Fibroblast of the aortic adventitia (primary cell): Measurements from ENCODE around the gene TEX26. TPM values are rescaled to one million over a fixed set of nuclear protein-coding genes. Genes with fewer than 3 reads are reported as not detected.
A peak's percentile ranks its signal among the peaks of the same experiment; 100 is the strongest.

Source experiments
- DNase-seq: peaks from one replicate; pipeline ENCODE4 v3.0.0-alpha.2; 2010; ENCODE audit warnings: low read depth
- H3K4me3 ChIP-seq: 2 replicates; pipeline ENCODE4 v1.5.1; 2011; ENCODE audit warnings: low read depth, mild to moderate bottlenecking, control low read depth, low read length, moderate library complexity
- CTCF ChIP-seq: IDR thresholded peaks from 2 replicates; pipeline ENCODE4 v1.5.1; 2011; ENCODE audit warnings: mild to moderate bottlenecking, low read length, control low read depth, inconsistent platforms; ENCODE audit not compliant: insufficient read depth
- total RNA-seq: library from RNA; depleted of rRNA; stranded (reverse); fragments of >200 nt; gene quantifications from 2 replicates; pipeline ENCODE4 v1.2.3, GENCODE V29; 2012; ENCODE audit warnings: low replicate concordance

Gene TEX26
- total RNA-seq, 1 donor, result not detected

DNA sequence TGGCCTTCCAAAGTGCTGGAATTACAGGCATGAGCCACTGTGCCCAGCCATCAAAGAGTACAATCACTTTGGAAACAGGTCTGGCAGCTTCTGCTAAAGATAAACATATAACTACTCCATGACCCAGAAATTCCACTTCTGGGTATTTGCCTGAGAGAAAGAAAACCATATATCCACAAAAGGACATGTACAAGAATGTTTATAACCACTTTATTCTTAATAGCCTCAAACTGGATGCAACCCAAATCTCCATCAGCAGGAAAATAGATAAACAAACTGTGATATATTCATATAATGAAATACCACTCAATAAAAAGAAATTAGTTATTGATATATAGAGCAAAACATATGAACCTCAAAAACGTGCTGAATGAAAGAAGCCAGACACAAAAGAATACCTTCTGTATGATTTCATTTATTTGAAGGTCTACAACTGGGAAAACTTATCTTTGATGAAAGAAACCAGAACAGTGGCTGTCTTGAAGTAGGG lies 40.5 kb downstream of the TEX26 start:
- no peak overlapping the region for H3K4me3 ChIP-seq
- no peak for DNase-seq
- TF ChIP-seq CTCF, result no peak

GRCh38 chr13:30974350-30974749 lies 41.9 kb downstream of the TEX26 start:
- TF ChIP-seq CTCF, result no peak
- H3K4me3 ChIP-seq, result no peak overlapping the region
- DNase-seq, result no peak

- TF ChIP-seq CTCF, result no peak
- H3K4me3 ChIP-seq, result no peak overlapping the region
- no peak for DNase-seq
Observed at GRCh38 chr13:30976025-30976424, 43.6 kb downstream of the TEX26 start.

- DNase-seq, result no peak
- no peak overlapping the region for H3K4me3 ChIP-seq
- TF ChIP-seq CTCF, result peak; percentile 51
Observed at GRCh38 chr13:30978981-30979956, 46.8 kb downstream of the TEX26 start.

GRCh38 chr13:30982506-30982905 lies 50.0 kb downstream of the TEX26 start:
- no peak for DNase-seq
- no peak for TF ChIP-seq CTCF
- H3K4me3 ChIP-seq, result no peak overlapping the region

DNA sequence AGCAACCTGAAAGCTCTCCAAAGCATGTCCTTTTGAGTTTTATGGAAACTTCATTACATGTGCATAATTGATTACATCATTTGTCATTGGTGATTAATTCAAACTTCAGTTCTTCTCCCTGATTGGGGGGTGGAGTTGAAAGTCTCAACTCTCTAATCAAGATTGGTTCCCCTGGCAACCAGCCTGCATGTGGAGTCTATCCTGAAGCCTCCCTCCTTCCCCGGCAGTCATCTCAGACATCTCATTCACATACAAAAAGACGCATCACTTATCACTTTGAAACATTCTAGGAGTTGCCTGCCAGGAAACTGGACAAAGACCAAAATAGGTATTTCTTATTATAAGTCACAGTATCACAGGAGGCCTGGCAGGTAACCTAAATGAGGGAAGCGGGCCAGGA lies 50.5 kb downstream of the TEX26 start:
- TF ChIP-seq CTCF, result no peak
- no peak for DNase-seq
- no peak overlapping the region for H3K4me3 ChIP-seq

- no peak for TF ChIP-seq CTCF
- DNase-seq, result no peak
Observed at GRCh38 chr13:30983431-30983830, 51.0 kb downstream of the TEX26 start.

More at GRCh38 chr13:30983431-30983830, 51.0 kb downstream of the TEX26 start:
- H3K4me3 ChIP-seq, result no peak overlapping the region
